ENCODE results near the gene SGSM2.

DNA sequence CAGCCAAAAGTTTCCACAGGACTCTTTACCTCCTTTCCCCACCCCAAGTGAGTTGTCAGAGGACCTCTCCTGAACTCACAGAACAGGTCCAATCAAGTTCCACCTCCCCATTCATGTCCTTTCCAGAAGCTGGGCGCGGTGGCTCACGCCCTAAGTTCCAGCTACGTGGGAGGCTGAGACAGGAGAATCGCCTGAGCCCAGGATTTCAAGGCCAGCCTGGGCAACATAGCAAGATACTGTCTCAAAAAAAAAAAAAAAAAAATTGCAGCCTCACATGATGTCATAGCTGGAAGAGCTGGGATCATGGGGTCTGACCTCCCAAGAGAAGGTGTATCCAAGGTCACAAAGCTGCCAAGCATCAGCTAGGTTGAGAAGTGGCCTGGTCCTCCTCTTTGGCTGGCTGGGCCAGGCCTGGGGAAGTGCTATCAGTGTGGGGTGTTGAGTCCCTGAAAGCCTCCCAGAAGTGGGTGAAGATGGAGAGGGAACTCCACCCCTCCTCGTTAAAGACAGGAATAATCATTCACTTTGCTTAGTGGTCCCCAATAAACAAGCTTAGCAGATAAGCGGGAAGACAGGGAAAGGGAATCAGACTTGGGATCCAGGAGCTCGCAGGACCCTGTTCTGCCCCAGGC, 69.1 kb downstream of the SGSM2 start:
- TF ChIP-seq POLR2AphosphoS5 (IDR thresholded peaks at IDR 0.05) (no peak), POLR2A (IDR thresholded peaks at IDR 0.05) (no peak)
- TF ChIP-seq, protein P1, sequence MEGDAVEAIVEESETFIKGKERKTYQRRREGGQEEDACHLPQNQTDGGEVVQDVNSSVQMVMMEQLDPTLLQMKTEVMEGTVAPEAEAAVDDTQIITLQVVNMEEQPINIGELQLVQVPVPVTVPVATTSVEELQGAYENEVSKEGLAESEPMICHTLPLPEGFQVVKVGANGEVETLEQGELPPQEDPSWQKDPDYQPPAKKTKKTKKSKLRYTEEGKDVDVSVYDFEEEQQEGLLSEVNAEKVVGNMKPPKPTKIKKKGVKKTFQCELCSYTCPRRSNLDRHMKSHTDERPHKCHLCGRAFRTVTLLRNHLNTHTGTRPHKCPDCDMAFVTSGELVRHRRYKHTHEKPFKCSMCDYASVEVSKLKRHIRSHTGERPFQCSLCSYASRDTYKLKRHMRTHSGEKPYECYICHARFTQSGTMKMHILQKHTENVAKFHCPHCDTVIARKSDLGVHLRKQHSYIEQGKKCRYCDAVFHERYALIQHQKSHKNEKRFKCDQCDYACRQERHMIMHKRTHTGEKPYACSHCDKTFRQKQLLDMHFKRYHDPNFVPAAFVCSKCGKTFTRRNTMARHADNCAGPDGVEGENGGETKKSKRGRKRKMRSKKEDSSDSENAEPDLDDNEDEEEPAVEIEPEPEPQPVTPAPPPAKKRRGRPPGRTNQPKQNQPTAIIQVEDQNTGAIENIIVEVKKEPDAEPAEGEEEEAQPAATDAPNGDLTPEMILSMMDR (IDR thresholded peaks at IDR 0.05), result no peak

Data from gastroesophageal sphincter (tissue), 3 donors.